Embryonic facial prominence (tissue), 1 donor: ENCODE results near the gene DMXL2.
A peak's percentile ranks its signal among the peaks of the same experiment; 100 is the strongest.
"Not testable (repeated sequence)": the region's sequence is repeated elsewhere in the genome, so short reads cannot be mapped to it uniquely, and the experiment has no call there.

Experiments used
- DNase-seq: peaks from one replicate; pipeline ENCODE4 v3.0.0-alpha.2; 2016; ENCODE audit errors: extremely low spot score

Gene DMXL2

GRCh38 chr15:51622604-51623370 is at the start of gene DMXL2:
DMXL2 (minus strand) TSS chr15:51622771; CDS start chr15:51622545, 226 bp downstream.
- DNase-seq, result peak; percentile 70

- no peak for DNase-seq
Observed at GRCh38 chr15:51672155-51672687, 49.6 kb upstream of the DMXL2 start.

GRCh38 chr15:51669381-51669780 is 46.8 kb upstream of the DMXL2 start:
- DNase-seq, result no peak

GRCh38 chr15:51668446-51668845 is 45.9 kb upstream of the DMXL2 start:
- DNase-seq, result no peak

- DNase-seq, result no peak
Observed at GRCh38 chr15:51667478-51667877, 44.9 kb upstream of the DMXL2 start.

- no peak for DNase-seq
Observed at GRCh38 chr15:51661072-51661471, 38.5 kb upstream of the DMXL2 start.

GRCh38 chr15:51658664-51659063 is 36.1 kb upstream of the DMXL2 start:
- no peak for DNase-seq

GRCh38 chr15:51655401-51656057 is 33.0 kb upstream of the DMXL2 start:
- DNase-seq, result not testable (repeated sequence)

GRCh38 chr15:51652084-51652668 is 29.6 kb upstream of the DMXL2 start:
- DNase-seq, result no peak

- peak; percentile 43 for DNase-seq
Observed at GRCh38 chr15:51649659-51650521, 27.3 kb upstream of the DMXL2 start.

GRCh38 chr15:51648643-51649042 is 26.1 kb upstream of the DMXL2 start:
- DNase-seq, result not testable (repeated sequence)

GRCh38 chr15:51648101-51648500 is 25.5 kb upstream of the DMXL2 start:
- DNase-seq, result not testable (repeated sequence)

GRCh38 chr15:51647128-51647562 is 24.6 kb upstream of the DMXL2 start:
- no peak for DNase-seq

GRCh38 chr15:51642696-51643095 is 20.1 kb upstream of the DMXL2 start:
- DNase-seq, result no peak

- no peak for DNase-seq
Observed at GRCh38 chr15:51641490-51642130, 19.0 kb upstream of the DMXL2 start.

- no peak for DNase-seq
Observed at GRCh38 chr15:51634591-51635198, 12.1 kb upstream of the DMXL2 start.

- DNase-seq, result no peak
Observed at GRCh38 chr15:51629612-51630011, 7.0 kb upstream of the DMXL2 start.

- no peak for DNase-seq
Observed at GRCh38 chr15:51625236-51625635, 2.7 kb upstream of the DMXL2 start.

GRCh38 chr15:51624022-51624421 is 1.5 kb upstream of the DMXL2 start:
- no peak for DNase-seq

GRCh38 chr15:51623386-51623938 is 891 bp upstream of the DMXL2 start:
- DNase-seq, result no peak
